HG03575 (cell line): ENCODE results near the gene KIRREL1.

Experiments used
- ATAC-seq: cut with Tn5 transposase; IDR thresholded peaks from one replicate; pipeline ENCODE4 v1.9.1; 2021; ENCODE audit not compliant: unreplicated experiment, insufficient number of reproducible peaks, low FRiP score; ENCODE audit errors: extremely low read depth

The KIRREL1 gene

GRCh38 chr1:158002022-158002630, 8.7 kb downstream of the KIRREL1 start:
- no peak for ATAC-seq

GRCh38 chr1:158002631-158003405, 9.4 kb downstream of the KIRREL1 start:
- no peak for ATAC-seq

GRCh38 chr1:158003406-158003800, 10.0 kb downstream of the KIRREL1 start:
- no peak for ATAC-seq

DNA sequence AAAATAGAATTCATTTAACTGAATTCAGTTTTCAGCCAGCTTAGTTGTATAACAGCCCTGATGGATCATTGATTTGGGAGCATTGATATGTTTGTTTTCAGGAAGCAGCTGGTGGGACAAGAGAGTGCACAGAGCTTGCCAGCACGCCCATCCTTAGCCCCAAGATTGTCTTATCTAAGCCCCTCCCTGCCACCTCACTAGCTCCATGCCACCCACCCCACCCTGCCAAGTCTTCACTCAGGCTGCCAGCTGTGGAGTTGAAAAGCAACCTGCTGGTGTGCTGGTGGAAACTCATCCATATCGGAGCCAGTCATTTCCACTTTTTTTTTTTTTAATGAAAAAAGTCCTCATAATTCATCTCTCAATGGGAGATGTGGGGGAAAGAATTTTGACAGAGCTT, 11.8 kb downstream of the KIRREL1 start:
- no peak for ATAC-seq

- ATAC-seq, result no peak
Measured at GRCh38 chr1:158007180-158007579, 13.7 kb downstream of the KIRREL1 start.

DNA sequence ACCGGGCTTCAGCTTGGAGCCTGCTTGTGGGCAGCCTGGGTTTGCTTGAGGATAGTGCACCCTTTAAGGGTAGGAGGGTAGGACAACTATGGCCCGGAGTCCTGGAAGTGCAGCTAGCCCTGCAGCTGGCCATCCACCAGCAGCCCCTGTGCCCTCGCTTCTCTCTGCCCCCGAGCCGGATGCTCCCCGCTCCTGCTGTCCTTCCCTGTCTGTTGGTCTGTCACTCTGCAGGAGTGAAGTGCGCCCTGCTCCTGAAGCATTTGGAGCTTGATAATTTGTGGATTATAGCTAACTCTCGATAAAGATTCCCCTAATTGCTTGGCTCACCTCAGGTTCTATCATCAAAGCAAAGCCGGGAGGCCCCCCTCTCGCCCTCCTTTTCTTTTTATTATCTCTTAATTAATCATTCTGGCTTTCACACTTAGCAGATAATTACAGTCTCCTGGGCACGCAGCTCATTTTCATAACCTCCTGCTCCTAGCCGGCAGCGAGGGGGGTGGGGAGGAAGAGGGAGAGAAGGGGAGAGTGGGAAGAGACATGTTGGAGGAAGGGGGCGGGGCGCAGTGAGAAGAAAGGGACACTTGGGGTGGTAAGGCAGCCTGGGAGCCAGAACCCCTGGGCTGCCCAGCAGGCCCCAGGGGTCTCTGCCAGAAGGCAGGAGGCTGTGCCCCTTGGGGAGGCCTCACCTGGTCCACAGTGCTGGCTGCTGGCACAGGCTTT, 14.4 kb downstream of the KIRREL1 start:
- ATAC-seq, result no peak

DNA sequence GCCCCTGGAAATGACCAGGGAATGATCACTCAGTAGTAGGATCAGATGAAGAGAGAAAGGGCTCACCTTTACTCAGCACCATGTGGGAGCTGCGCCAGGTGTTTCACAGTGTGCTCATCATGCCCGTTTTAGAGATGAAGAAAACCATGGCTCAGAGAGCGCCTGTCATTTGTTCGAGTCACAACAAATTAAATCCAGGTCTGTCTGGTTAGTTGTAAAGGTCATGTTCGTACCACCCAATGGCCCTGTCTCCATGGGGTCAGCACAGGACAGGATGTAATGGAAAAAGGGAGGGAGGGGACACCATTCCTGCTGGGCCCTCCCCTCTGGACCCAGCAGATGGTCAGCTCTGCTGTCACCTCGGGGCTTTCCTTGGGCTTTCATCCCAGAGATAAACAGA, 15.2 kb downstream of the KIRREL1 start:
- ATAC-seq, result no peak

GRCh38 chr1:158011714-158012113, 18.3 kb downstream of the KIRREL1 start:
- ATAC-seq, result no peak

GRCh38 chr1:158013840-158014730, 20.6 kb downstream of the KIRREL1 start:
- no peak for ATAC-seq

GRCh38 chr1:158014731-158015320, 21.4 kb downstream of the KIRREL1 start:
- no peak for ATAC-seq

GRCh38 chr1:158016651-158017335, 23.3 kb downstream of the KIRREL1 start:
- no peak for ATAC-seq

DNA sequence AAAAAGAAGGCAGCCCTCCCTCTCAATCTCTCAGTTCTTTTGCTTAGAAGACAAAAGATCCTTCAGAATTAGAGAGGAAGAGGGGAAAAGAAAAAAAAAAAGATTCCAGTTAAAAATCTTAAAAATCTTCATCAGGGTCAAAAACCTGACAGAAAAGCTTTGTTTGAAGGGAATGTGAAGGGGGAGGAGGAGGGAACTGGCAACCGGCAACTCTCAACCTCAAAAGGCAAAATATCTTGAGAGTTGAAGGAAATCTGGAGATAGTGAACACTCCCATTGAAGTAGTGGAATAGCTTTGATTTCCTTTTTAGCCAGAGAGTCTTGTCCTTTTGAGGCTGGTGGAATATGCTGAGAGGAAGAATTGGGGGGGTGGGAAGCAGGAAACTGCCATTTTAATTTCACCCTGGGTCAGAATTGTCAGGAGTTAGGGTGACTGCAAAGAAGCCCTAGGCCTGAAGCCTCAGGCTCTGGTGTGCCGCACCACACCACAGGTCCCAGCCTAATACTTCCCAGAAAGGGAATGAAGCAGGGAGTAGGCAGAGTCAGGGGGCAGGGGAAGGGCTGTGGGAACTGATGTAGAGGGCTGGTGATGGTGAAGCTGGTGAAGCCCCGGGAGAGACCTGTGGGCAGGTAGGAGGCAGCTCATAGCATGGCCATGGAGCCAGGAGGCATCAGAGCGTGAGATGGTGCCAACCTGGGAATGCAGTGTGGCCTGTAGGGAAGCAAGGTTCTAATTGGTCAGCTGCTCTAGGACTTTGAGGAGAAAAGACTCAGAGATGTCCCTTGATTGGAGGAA, 24.6 kb downstream of the KIRREL1 start:
- ATAC-seq, result no peak

- ATAC-seq, result no peak
Measured at GRCh38 chr1:158019171-158019868, 25.9 kb downstream of the KIRREL1 start.

GRCh38 chr1:158020259-158020885, 26.9 kb downstream of the KIRREL1 start:
- no peak for ATAC-seq

DNA sequence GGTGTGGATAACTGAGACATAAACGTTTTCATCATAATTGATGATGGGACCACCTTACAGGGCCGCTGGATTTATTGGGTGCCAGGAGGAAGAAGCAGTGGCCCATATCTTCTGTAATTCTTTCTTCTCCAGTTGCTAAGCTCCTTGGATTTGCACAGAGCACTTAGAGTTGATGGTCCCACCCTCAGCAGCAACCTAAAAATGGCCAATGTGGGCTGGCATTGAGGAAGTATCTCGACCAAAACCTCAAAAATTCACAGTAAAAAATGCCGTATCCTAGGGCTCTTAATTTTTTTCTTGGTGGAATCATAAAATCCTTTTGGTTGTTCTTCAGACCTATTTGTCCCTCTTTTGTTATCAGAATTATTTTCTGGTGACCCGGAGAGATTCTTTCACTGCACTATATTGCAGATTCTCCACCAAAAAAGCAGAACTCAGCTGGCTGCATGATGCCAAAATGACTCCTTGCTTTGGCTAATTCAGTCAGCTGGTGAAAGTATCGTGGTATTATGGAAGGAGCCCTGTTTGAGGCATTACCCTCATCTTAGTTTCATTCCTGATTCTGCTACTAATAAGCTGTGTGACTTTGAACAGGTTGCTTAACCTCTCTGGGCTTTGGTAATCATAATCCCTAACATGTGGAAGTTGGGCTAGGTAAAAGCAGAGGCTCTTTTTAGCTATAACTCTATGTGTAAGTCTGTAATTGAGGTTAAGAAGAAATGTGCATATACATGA, 27.6 kb downstream of the KIRREL1 start:
- ATAC-seq, result no peak

DNA sequence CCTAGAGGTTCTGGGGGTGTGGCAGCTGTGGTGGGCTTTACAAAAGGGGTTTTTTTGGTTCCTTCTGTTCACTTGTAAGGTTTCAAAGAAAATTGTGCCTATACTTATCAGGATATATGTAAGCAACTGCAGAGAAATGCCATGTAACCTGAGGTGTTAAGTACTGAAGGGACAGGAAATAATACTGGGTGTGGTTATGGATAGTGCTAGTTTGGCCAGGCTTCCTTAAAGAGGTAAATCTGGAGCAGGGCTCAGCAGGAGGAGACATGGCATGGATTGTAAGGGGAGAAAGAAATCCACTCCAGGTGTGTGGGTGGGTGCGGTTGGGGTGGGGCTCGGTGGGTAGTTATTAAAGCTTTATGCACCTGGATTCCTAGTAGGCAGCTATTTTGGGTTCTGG, 28.3 kb downstream of the KIRREL1 start:
- no peak for ATAC-seq
